Stimulated activated CD8-positive, alpha-beta memory T cell treated with anti-CD3 and anti-CD28 coated beads, Interleukin-12 subunit alpha, Interleukin-12 subunit beta, amount 100 ng/mL, for 24 hours (primary cell): Measurements from ENCODE around the gene LCNL1.

Source experiments
- DNase-seq: peaks from one replicate; pipeline ENCODE4 v3.0.0-alpha.2; 2020; ENCODE audit errors: extremely low read depth

Gene LCNL1

DNA sequence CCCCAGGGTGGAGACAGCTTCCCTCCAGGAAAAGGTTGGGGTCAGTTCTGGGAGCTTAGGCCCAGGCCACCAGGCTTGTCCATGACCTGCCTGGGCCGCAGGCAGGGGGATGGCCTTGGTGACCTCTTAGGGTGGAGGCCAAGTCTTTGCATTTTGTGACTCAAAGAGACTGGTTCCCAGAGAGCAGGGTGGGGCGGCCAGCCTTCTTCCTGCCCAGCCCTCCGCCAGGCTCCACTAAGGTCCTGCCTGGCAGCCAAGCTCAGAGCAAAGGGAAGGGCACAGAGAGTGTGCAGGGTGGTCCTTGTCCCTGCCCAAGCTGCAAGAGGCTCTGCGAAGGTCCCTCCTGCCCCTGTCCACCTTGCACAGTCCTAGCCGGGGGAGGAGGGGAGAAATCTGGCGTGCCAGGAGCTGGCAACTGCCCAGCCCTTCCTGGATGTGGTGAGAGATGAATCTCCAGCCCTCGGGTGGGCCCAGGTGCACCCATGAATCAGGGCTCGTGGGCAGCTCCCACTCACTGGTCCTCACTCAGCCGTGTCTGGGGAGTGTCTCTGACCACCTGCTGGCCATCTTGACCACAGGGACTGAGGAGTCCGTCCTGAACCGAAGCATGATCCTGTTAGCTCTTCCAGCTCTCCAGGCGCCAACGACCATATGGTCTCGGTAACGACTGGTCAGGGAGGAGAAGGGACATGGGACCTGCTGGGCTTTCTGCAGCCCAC, 7.8 kb upstream of the LCNL1 start:
- DNase-seq: no peak

DNA sequence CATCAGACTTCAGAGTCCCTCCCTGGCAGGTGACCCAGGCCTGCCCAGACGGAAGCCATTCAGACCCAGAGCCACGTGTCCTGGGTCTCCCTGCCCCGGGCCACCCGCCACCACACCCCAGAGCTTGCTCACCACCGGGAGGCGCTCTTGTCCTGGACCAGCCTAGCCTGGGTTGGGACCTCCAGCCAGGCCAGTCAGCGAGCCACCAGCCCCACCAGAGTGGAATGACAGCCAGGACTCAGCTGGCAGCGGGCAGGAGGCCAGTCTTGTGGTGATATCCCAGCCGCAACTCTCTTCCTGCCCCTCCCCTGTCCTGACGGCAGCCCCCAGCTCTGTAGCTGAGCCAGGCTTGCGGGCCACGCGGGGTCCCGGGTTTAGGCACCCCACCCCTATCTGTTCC, 7.1 kb upstream of the LCNL1 start:
- no peak for DNase-seq

DNA sequence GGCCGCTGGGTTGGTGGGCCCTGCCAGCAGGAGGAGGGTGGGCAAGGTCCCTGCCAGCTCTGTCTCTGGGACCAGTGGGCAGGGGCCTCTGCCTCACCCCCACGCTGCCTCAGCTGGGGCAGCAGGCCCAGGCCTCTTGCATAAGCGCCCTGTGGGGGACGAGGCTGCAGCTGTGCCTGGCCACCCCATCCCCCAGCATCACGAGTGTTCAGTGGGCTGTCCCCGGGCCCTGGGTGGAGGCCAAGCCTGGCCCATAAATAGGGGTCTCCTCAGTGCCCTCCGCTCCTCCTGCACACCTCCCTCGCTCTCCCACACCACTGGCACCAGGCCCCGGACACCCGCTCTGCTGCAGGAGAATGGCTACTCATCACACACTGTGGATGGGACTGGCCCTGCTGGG, 5.6 kb upstream of the LCNL1 start, which contains the start of gene PTGDS:
Gene PTGDS, plus strand, starts transcription at position 282 of the 400 bp plus-strand sequence. Its CDS starts 75 bp downstream, at position 357.
- no peak for DNase-seq

DNA sequence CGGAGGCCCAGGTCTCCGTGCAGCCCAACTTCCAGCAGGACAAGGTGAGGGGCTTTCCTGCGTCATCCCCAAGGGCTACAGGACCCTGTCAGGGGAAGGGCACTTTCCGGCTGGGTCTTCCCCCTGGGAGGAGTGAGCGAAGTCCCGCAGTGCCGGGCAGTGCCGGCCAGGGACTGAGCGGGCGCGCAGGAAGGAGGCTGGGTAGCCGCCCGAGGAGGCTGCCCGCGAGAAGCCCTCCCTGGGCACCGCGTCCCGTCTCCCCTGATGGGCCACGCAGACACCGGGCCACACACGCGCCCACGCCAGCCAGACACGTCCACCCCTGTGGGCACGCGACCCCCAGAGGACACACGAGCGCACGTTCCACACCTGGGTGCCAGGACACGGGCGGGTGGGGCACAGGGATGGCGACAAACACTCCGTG, 5.1 kb upstream of the LCNL1 start:
- DNase-seq: no peak

DNA sequence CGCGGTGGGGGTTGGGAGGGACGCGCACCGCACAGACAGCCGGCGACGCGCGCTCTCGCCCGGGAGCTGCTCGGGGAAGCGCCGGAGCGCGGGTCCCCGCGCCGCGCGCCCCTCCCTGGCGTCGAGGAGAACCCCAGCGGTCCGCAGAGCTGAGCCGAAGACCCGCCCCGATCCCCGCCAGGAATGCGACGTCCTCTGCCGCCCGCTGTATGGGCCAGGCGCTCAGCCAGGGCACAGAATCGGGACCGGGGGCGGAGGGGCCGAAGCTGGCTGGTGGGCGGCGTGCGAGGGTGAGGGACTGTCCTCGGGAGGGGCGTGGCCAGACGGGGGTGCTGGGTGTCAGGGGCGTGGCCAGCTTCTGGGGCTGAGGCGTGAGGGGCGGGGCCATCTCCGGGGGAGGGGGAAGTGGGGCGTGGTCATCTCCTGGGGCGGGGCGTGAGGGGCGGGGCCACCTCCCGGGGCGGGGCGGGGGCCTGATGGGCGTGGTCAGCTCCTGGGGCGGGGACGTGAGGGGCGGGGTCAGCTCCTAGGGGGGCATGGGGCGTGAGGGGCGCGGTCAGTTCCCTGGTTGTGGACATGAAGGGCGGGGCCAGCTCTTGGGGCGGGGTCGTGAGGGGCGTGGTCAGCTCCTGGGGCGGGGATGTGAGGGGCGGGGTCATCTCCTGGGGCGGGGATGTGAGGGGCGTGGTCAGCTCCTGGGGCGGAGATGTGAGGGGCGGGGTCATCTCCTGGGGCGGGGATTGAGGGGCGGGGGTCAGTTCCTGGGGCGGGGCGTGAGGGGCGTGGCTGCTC, 4.5 kb upstream of the LCNL1 start:
- peak; percentile 39 for DNase-seq

DNA sequence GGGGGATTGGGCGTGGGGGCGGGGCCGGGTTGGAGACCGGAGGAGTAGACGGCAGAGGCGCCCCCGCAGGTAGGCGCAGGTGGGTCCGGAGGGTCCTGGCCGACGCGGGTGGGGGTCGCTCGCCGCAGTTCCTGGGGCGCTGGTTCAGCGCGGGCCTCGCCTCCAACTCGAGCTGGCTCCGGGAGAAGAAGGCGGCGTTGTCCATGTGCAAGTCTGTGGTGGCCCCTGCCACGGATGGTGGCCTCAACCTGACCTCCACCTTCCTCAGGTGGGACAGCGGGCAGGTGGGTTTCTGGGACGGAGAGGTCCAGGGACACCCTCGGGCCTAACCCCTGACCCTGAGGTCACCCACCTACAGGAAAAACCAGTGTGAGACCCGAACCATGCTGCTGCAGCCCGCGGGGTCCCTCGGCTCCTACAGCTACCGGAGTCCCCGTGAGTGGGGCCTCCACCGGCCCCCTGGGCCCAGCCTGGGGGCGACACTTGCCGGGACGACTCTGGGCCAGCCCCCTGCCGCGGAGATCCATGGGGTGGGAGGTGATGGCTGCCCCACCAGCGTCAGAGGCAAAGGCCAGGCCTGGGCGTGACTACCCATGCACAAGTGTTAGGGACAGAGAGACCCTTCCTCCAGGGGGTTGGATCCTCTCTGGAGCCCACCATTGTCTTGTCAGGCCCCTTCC, 3.8 kb upstream of the LCNL1 start:
- DNase-seq: no peak

DNA sequence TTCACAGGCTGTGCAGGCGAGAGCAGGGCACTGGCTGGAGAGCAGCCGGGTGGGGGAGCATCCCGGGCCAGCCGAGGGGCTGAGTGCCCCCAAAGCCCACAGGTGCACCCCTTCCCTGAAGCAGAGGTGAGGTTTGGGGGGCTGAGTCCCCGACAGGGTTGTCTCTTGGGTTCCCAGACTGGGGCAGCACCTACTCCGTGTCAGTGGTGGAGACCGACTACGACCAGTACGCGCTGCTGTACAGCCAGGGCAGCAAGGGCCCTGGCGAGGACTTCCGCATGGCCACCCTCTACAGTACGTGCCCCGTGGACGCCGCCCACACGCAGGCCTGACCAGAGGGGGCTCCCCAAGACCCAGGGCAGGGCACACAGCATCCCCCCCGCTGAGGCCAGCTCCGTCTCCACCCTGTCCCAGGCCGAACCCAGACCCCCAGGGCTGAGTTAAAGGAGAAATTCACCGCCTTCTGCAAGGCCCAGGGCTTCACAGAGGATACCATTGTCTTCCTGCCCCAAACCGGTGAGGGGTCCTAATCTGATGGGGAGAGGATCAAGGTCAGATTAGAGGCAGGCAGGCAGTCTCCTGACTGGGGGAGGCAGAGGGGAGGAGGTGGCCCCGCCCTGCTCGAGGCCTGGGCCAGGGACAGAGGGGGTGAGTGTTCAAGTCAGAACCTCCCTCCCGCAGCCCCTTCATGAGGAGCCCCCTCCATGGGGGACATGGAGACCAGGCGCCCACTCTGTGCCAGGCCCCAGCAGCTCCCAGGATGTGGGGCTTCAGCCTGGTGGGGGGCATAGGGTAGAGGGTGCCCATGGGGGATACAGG, 2.8 kb upstream of the LCNL1 start:
- DNase-seq: no peak

DNA sequence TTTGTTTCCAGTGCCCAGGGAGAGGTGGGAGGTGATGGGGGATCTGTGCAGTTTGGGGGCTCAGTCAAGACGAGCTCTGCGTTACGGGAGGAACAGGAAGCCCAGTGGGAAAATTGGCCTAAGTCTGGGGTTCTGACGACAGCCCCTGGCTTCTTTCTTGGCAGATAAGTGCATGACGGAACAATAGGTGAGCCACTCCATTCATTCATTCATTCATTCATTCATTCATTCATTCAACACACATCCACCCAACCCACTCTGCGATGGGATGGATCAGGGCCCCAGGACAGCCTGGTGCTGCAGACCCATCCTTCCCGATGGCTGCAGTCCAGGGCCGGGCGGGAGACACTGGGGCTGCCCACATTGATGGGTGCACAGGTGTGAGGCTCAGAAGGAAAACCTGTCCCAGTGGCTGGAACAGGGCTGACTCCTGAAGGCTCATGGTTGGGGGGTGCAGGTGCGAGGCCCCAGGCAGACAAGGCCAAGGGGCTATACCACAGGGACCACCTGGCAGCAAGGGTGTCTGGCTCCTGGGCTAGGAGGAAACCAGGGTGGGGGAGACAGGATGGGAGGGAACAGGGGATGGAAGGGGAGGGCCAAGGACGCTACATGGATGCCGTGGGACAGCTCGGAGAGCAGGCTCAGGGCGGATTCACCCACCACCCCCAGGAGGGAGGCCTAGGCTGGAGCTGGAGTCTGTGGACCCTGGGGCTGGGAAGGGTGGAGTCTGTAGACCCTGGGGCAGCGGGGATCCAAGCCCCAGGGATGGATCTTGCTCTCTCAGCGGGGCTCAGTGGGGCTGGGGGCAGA, 1.9 kb upstream of the LCNL1 start:
- no peak for DNase-seq

DNA sequence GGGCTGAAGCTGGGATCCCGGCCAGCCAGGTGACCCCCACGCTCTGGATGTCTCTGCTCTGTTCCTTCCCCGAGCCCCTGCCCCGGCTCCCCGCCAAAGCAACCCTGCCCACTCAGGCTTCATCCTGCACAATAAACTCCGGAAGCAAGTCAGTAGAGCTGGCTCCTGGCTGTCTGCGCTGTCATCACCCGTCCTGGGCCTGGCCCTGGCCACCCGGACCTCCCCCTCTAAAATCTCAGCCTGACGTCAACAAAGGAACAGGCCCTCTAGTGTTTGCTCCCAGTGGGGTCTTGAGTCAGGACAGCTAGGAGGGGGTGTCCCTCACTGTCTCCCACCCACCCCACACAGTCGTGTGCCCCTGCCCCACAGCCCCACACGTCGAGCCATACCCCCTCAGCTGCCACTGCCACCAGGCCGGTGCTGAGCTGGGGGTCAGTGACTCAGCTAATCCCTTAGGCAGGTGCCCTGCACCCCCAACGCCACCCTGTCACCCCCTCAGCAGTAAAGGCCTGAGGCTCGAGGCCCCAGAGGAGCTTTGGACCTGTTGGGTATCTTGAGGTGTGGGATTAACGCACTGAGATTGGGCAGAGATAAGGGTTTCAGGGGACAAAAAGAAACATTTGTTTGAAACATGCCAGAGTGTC, 1.1 kb upstream of the LCNL1 start:
- DNase-seq: no peak

DNA sequence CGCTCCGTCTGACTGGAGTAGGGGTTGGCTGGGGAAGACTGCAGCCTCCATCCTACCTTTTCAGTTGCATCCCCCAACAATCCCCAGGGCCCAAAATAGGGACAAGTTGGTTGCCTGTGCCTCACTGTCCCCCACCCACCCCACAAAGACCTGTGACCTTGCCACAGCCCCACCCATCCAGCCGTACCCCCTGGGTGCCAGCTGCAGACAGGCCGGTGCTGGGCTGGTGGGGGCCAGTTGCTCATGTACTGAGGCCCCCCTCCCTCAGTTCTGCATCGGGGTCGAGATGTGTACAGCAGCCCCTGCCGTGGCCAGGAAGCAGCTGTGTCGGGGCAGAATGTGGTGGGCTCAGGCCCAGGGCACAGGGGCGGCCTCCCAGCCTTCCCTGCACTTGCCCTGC, 374 bp downstream of the LCNL1 start:
- no peak for DNase-seq

DNA sequence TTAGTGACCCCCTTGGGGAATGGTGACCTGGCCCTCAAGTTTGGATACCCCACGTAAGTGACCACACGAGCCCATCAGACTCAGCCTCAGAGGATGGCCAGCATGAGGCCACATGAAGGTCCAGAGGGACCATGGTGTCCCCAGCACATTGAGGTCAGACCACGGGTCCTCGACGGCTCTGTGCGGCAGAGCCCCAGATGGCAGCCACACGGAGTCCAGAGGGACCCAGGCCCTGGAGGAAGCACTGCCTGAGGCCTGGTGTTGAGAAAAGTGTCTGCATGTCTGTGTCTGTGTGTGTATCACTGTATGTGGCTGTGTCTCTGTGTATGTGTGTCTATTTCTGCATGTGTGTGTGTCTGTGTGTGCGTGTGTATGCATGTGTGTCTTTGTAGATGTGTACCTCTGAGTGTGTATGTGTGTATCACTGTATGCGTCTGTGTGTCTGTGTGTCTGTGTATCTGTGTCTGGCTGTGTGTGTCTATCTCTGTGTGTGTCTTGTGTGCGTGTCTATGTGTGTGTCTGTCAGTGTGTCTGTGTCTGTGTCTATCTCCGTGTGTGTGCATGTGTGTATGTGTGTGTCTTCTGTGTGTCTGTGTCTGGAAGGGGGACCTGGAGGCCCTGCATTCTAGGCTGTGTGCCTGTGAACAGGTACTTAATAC, 992 bp downstream of the LCNL1 start:
- no peak for DNase-seq

DNA sequence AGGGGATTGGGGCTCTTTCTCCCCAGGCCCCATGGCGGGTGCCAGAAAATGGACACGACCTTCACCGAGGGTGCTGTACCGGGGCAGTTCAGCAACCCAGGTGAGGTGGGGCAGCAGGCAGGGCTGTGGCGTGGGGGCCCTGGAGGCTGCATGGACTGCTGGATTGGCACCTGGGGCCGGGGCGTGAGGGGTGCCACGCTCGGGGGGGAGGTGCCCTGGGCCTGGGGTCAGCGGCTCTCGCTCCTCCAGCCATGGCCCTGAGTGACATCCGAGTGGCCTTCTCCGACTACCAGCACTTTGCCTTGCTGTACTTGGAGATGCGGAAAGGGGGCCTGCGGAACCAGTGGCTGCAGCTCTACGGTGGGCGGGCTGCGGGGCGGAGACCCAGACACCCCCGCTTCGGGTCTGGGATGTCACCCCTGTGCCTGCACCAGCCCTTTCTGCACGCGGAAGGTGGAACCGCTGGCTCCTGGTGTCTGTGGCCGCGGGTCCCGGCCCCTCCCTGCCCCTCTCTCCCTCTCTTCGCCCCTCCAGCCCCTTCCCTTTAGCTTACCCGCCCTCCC, 1.8 kb downstream of the LCNL1 start:
- no peak for DNase-seq

DNA sequence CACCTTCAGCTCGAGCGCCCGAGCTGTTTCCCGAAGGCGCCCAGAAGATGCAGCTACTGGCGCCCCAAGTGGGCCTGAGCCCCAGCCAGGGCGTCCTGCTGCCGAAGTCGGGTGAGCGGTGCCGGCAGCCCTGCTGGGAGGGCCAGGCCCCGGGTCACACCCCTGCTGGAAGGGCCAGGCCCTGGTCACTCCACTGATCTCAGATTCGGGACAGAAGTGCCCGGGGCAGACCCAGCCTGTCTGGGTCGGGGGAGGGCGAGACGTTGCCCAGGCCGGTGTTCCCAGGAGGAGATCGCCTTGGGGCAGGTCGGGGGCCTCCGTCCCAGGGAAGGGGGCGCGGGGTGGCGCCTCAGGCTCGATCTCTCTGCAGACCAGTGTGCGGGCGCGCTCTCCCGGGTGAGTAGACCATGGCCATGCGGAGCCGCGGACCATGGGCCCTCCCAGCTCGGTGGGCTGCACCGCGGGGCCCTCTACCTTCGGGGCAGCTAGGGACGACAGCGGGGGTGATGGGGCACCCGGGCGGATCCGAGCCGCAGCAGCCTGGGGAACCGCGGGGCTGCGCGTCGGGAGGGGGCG, 2.3 kb downstream of the LCNL1 start:
- DNase-seq: no peak

DNA sequence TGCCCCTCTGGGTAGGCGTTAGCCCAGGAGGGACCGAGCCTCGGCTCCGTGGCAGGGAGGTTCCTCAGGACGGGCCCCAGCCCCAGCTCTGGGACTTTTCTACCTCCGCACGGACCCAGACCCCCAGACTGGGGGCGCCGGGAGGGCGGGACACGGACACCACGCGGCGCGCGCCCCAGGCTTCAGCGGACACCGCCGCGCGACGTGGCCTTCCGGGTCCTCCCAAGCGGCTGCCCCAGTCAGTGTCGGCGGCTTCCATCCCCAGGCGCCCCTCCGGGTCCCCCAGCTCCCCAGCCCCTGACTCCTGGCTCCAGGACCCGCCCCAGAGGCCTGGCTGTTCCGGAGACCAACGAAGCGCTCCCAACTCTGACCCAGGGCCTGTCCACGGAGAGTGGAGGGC, 3.1 kb downstream of the LCNL1 start:
- no peak for DNase-seq

DNA sequence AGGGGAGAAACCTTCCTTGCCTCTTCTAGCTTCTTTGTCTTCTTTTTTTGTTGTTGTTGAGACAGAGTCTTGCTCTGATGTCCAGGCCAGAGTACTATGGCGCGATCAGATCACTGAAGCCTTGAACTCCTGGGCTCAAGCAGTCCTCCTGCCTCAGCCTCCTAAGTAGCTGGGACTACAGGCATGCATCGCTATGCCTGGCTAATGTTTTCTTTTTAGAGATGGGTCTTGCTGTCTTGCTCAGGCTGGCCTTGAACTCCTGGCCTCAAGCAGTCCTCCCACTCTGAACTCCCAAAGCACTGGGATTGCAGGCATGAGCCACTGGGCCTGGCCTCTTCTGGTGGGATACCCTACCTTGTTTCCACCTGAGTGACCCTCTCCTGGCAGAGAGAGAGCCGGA, 6.1 kb downstream of the LCNL1 start:
- DNase-seq: no peak

DNA sequence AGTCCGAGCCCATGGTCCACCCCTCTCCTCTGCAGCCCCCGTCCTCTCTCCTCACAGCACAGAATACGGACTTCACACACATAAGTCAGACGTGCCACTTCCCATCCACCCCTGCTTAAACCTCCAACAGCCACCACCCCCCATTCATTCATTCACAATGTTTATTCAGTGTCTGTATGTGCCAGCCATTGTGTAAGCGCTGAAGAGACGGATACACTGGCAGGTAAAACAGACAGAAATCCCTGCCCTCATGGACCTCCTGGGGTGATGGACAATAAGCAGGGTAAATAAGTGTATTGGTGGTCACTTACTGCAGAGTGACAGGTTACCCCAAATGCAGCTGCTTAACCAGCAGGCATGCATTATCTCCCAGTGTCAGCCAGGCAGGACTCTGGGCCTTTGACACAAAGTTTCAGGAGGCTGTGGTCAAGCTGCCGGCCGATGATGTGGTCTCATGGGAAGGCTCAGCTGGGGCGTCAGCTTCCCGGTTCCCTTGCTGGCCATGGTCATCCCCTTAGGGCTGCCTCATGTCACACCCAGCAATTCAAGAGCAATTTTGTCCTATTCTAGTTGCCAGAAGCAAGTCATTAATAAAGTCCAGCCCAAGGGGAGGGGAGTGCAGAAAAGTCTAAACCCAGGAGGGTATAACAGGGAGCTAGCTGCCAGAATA, 7.6 kb downstream of the LCNL1 start:
- no peak for DNase-seq

DNA sequence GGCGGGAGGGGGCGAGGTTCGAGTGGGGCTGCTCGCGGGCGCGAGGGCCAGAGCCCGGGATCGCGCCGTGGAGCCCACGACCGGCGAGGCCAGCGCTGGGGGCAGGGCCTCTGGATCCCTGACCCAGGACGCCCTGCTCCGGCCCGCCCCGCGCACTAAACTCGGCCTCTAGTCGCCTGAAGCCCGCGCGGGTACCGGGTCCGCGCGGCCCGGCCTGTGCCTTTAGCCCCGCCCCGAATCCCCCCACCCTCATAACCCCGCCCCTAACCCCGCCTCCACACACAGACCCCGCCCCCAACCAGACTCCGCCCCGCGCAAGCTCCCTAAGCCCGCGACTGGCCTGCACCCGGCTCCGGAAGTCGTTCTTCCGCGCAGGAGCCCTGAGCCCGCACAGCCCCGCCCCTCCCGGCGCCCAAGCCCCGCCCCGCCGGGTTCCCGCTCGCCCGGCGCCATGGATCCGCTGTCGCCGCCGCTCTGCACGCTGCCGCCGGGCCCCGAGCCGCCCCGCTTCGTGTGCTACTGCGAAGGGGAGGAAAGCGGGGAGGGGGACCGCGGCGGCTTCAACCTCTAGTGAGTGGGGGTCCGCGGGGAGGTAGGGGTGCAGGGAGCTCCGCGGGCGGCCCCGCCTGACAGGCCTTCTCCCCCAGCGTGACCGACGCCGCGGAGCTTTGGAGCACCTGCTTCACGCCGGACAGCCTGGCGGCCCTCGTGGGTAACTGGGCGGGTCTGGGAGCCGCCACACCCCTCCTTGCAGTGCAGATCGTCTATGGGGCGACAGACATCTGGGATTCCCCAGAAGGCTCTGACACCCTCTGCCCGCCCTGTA, 9.4 kb downstream of the LCNL1 start, which contains the start of gene PAXX:
Gene PAXX, plus strand, starts transcription at position 430 of the 826 bp plus-strand sequence. Its CDS starts 22 bp downstream, at position 452.
- DNase-seq: peak; percentile 86
